Neural cell (in vitro differentiated cells): Measurements from ENCODE around the gene TANGO6.

Experiments used
- EP300 ChIP-seq: fragments of 450-650 bp; conservative IDR thresholded peaks from 2 replicates; pipeline ENCODE4 v1.6.1; 2014; ENCODE audit warnings: antibody characterized with exemption, mild to moderate bottlenecking, moderate library complexity; ENCODE audit not compliant: poor library complexity, severe bottlenecking
- EZH2 ChIP-seq: fragments of 200-600, 300-800 bp; shearing (Covaris generic), sonication (generic); IDR thresholded peaks from 2 replicates; pipeline ENCODE4 v1.6.1; 2014; ENCODE audit warnings: antibody characterized with exemption, low read length, borderline replicate concordance, mild to moderate bottlenecking; ENCODE audit not compliant: insufficient read depth, poor library complexity, severe bottlenecking
- MXI1 ChIP-seq: fragments of 450-650 bp; conservative IDR thresholded peaks from 2 replicates; pipeline ENCODE4 v1.6.1; 2014; ENCODE audit warnings: antibody characterized with exemption, mild to moderate bottlenecking; ENCODE audit not compliant: poor library complexity, severe bottlenecking
- POLR2AphosphoS5 ChIP-seq: IDR thresholded peaks from 2 replicates; pipeline ENCODE4 v1.6.1; 2012
- RAD21 ChIP-seq: fragments of 450-650 bp; conservative IDR thresholded peaks from 2 replicates; pipeline ENCODE4 v1.6.1; 2014; ENCODE audit warnings: antibody characterized with exemption, mild to moderate bottlenecking, moderate library complexity
- SMC3 ChIP-seq: fragments of 450-650 bp; conservative IDR thresholded peaks from 2 replicates; pipeline ENCODE4 v1.6.1; 2014; ENCODE audit warnings: antibody characterized with exemption, mild to moderate bottlenecking, moderate library complexity; ENCODE audit not compliant: poor library complexity
- TAF1 ChIP-seq: IDR thresholded peaks from 2 replicates; pipeline ENCODE4 v1.6.1; 2012; ENCODE audit warnings: low read depth
- TF ChIP-seq, protein P1 (sequence below): fragments of 450-650 bp; IDR thresholded peaks from 2 replicates; pipeline ENCODE4 v1.5.1; 2014; ENCODE audit warnings: antibody characterized with exemption, mild to moderate bottlenecking, moderate library complexity; ENCODE audit not compliant: poor library complexity, severe bottlenecking
- TF ChIP-seq, protein P2 (sequence below): IDR thresholded peaks from 2 replicates; pipeline ENCODE4 v1.6.1; 2012; ENCODE audit warnings: borderline replicate concordance

DNA sequence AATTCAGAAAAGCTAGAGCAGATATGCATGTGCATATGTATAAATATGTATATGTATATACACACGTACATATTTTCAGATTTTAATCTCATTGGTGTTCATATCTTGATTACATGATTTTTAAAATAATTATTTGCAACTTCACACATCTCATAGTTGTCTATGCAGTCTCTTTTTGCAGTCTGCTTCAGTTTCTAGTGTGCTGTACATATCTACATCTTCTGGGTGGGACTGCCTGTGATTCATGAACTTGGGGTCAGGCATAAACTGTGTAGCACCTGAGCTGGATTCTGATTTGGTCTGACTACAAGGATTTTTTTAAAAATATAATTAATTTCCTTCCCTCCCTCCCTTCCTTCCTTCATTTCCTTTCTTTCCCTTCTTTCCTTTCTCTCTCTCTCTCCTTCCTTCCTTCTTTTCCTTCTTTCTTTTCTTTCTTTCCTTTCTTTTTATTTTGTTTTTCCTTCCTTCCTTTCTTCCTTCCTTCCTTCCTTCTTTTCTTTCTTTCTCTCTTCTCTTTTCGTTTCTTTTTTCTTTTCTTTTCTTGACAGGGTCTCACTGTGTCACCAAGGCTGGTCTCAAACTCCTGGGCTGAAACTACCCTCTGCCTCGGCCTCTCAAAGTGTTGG, 96.5 kb downstream of the TANGO6 start:
- TF ChIP-seq, protein P1, sequence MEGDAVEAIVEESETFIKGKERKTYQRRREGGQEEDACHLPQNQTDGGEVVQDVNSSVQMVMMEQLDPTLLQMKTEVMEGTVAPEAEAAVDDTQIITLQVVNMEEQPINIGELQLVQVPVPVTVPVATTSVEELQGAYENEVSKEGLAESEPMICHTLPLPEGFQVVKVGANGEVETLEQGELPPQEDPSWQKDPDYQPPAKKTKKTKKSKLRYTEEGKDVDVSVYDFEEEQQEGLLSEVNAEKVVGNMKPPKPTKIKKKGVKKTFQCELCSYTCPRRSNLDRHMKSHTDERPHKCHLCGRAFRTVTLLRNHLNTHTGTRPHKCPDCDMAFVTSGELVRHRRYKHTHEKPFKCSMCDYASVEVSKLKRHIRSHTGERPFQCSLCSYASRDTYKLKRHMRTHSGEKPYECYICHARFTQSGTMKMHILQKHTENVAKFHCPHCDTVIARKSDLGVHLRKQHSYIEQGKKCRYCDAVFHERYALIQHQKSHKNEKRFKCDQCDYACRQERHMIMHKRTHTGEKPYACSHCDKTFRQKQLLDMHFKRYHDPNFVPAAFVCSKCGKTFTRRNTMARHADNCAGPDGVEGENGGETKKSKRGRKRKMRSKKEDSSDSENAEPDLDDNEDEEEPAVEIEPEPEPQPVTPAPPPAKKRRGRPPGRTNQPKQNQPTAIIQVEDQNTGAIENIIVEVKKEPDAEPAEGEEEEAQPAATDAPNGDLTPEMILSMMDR = no peak
- no peak for TF ChIP-seq EZH2
- TF ChIP-seq SMC3 = no peak
- TF ChIP-seq, protein P2, sequence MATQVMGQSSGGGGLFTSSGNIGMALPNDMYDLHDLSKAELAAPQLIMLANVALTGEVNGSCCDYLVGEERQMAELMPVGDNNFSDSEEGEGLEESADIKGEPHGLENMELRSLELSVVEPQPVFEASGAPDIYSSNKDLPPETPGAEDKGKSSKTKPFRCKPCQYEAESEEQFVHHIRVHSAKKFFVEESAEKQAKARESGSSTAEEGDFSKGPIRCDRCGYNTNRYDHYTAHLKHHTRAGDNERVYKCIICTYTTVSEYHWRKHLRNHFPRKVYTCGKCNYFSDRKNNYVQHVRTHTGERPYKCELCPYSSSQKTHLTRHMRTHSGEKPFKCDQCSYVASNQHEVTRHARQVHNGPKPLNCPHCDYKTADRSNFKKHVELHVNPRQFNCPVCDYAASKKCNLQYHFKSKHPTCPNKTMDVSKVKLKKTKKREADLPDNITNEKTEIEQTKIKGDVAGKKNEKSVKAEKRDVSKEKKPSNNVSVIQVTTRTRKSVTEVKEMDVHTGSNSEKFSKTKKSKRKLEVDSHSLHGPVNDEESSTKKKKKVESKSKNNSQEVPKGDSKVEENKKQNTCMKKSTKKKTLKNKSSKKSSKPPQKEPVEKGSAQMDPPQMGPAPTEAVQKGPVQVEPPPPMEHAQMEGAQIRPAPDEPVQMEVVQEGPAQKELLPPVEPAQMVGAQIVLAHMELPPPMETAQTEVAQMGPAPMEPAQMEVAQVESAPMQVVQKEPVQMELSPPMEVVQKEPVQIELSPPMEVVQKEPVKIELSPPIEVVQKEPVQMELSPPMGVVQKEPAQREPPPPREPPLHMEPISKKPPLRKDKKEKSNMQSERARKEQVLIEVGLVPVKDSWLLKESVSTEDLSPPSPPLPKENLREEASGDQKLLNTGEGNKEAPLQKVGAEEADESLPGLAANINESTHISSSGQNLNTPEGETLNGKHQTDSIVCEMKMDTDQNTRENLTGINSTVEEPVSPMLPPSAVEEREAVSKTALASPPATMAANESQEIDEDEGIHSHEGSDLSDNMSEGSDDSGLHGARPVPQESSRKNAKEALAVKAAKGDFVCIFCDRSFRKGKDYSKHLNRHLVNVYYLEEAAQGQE = no peak
- TF ChIP-seq MXI1 = no peak
- TF ChIP-seq POLR2AphosphoS5 = no peak
- no peak for TF ChIP-seq EP300
- TF ChIP-seq RAD21 = no peak
- no peak for TF ChIP-seq TAF1
